K562 (cell line): ENCODE measurements around the gene TIMP1. TPM values are rescaled to one million over a fixed set of nuclear protein-coding genes. Genes with fewer than 3 reads are reported as not detected.

Experiments
- ARNT ChIP-seq, 2 experiments: fragments of 450-650 bp; IDR thresholded peaks; 2 replicates each; pipeline ENCODE4 v1.6.1; 2016; ENCODE audit warnings: mild to moderate bottlenecking in 1 of 2
- BCLAF1 ChIP-seq, 2 experiments: fragments of 450-650 bp in 1 of 2; IDR thresholded peaks; 2 replicates each; pipeline ENCODE4 v1.6.1; 2011 to 2017; ENCODE audit warnings: low read depth in 2 of 2, antibody characterized with exemption in 1 of 2, borderline replicate concordance in 1 of 2, low read length in 1 of 2, mild to moderate bottlenecking in 1 of 2, mixed read lengths in 1 of 2; ENCODE audit not compliant: control insufficient read depth in 1 of 2
- DNMT1 ChIP-seq: fragments of 450-650 bp; IDR thresholded peaks from 2 replicates; pipeline ENCODE4 v1.6.1; 2016; ENCODE audit warnings: antibody characterized with exemption, mild to moderate bottlenecking
- ESRRB ChIP-seq: fragments of 250-450 bp; sonication (Bioruptor Pico); IDR thresholded peaks from 2 replicates; pipeline ENCODE4 v1.5.0; 2020; ENCODE audit warnings: mild to moderate bottlenecking, moderate library complexity, borderline replicate concordance
- HDAC2 ChIP-seq: fragments of 450-650 bp; IDR thresholded peaks from 2 replicates; pipeline ENCODE4 v1.6.1; 2016; ENCODE audit warnings: mild to moderate bottlenecking
- PCBP2 ChIP-seq: fragments of 200-400 bp; formaldehyde crosslinking; IDR thresholded peaks from 2 replicates; pipeline ENCODE4 v1.6.1; 2018; ENCODE audit warnings: low read length, low read depth, mild to moderate bottlenecking, moderate library complexity; ENCODE audit not compliant: poor library complexity, severe bottlenecking
- PPARD ChIP-seq: fragments of 250-450 bp; sonication (Bioruptor Pico); IDR thresholded peaks from 2 replicates; pipeline ENCODE4 v1.8.0; 2022; ENCODE audit warnings: inconsistent platforms, mild to moderate bottlenecking, moderate library complexity
- RBBP5 ChIP-seq: fragments of 200-600 bp; sonication (generic); IDR thresholded peaks from 2 replicates; pipeline ENCODE4 v1.6.1; 2012; ENCODE audit warnings: borderline replicate concordance, mild to moderate bottlenecking, low read length, control low read depth, inconsistent platforms; ENCODE audit not compliant: insufficient read depth, poor library complexity, severe bottlenecking
- RBM34 ChIP-seq: fragments of 200-400 bp; formaldehyde crosslinking; IDR thresholded peaks from 2 replicates; pipeline ENCODE4 v1.6.1; 2018; ENCODE audit warnings: low read length, borderline replicate concordance; ENCODE audit not compliant: insufficient read depth
- RFX1 ChIP-seq: fragments of 450-650 bp; IDR thresholded peaks from 2 replicates; pipeline ENCODE4 v1.6.1; 2016; ENCODE audit warnings: mild to moderate bottlenecking, moderate library complexity
- ZBED1 ChIP-seq: IDR thresholded peaks from 2 replicates; pipeline ENCODE4 v1.6.1; 2014
- ZBTB49 ChIP-seq: sonication (generic); formaldehyde crosslinking; IDR thresholded peaks from 2 replicates; pipeline ENCODE4 v1.8.0; 2022; ENCODE audit warnings: missing genetic modification reagents, mild to moderate bottlenecking, borderline replicate concordance
- ZNF24 ChIP-seq: fragments of 450-650 bp; IDR thresholded peaks from 2 replicates; pipeline ENCODE4 v1.6.1; 2016
- ZZZ3 ChIP-seq: fragments of 450-650 bp; IDR thresholded peaks from 2 replicates; pipeline ENCODE4 v1.6.1; 2016; ENCODE audit warnings: antibody characterized with exemption, mild to moderate bottlenecking, moderate library complexity
- polyA plus RNA-seq, 8 experiments: library from polyadenylated mRNA; depleted of rRNA in 4 of 8; stranded (reverse) in 5 of 8; unstranded in 3 of 8; fragments of >200 nt; fragmentation: Nextera tagmentation in 2 of 8; fragmentation: Illumina TruSeq in 1 of 8; extraction: Ambion mirVana in 2 of 8; extraction: Trizol in 1 of 8; gene quantifications; 2 replicates each; pipeline versions ENCODE4 v1.2.1 to v1.2.3, GENCODE V29; 2011 to 2014; ENCODE audit warnings: inconsistent platforms in 1 of 8, missing spikeins in 1 of 8
- total RNA-seq, 7 experiments: library from RNA; depleted of rRNA in 6 of 7; stranded (reverse); fragments of >200 nt in 6 of 7; fragmentation: Illumina TruSeq in 2 of 7; extraction: Trizol in 2 of 7; gene quantifications; 2 replicates each; pipeline versions ENCODE4 v1.2.1 to v1.2.3, GENCODE V29; 2011 to 2021; ENCODE audit warnings: low replicate concordance in 1 of 7
- TF ChIP-seq, protein P1 (sequence below): fragments of 450-650 bp; formaldehyde crosslinking; IDR thresholded peaks from 2 replicates; pipeline ENCODE4 v1.4.0; 2020; ENCODE audit warnings: mild to moderate bottlenecking, moderate library complexity

Gene TIMP1
- total and polyA plus RNA-seq, 9 of the 15 experiments (the other 6 are each of a cell fraction or from before 2014, with no cell fraction given): 115 to 699 (median 273) TPM

DNA sequence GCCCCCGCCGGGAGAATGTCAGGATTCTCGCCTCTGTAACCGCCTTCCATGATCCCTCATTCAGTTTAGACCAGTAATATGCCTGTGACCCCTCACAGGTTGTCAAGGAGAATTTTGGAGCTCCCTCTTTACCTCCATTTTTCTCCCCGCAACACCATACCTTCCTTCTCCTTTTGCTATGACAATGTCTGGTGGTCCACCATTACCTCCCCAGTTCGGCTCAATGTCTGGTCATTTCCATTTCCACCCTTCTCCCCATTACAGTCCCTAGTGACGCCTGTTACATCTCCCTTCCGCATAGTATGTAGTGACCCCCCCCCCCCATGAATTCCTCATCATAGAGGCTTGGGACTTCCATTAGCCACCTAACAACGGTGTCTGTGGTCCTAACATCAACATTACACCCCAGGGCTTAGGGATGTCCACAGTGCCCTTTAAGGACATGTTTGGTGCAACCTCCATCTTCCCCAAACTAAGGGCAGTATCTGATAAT is 20.5 kb upstream of the TIMP1 start (continued):
- TF ChIP-seq, protein P1, sequence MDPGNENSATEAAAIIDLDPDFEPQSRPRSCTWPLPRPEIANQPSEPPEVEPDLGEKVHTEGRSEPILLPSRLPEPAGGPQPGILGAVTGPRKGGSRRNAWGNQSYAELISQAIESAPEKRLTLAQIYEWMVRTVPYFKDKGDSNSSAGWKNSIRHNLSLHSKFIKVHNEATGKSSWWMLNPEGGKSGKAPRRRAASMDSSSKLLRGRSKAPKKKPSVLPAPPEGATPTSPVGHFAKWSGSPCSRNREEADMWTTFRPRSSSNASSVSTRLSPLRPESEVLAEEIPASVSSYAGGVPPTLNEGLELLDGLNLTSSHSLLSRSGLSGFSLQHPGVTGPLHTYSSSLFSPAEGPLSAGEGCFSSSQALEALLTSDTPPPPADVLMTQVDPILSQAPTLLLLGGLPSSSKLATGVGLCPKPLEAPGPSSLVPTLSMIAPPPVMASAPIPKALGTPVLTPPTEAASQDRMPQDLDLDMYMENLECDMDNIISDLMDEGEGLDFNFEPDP (CRISPR knock-in tag): no peak
- TF ChIP-seq BCLAF1 (IDR thresholded peaks at IDR 0.05; ENCODE audit: borderline replicate concordance in 1 of 2, control insufficient read depth in 1 of 2, low read depth in 2 of 2, low read length in 1 of 2) (no peak), ZZZ3 (no peak), ZBED1 (no peak), ZBTB49 (CRISPR knock-in tag) (no peak), RBBP5 (no peak), ZNF24 (no peak), DNMT1 (no peak), RBM34 (no peak), RFX1 (0 out of 2 replicates have a peak, but pooled peaks have one; percentile 33), PCBP2 (no peak), PPARD (no peak), HDAC2 (no peak), ARNT (IDR thresholded peaks at IDR 0.05) (0 out of 4 replicates have a peak, but pooled peaks of 1 of the 2 experiments have one; percentile 33), ESRRB (CRISPR knock-in tag) (no peak)
